Measurements from ENCODE around the gene GTF2F1.
"Not testable (repeated sequence)": the region's sequence is repeated elsewhere in the genome, so short reads cannot be mapped to it uniquely, and the experiment has no call there.

DNA sequence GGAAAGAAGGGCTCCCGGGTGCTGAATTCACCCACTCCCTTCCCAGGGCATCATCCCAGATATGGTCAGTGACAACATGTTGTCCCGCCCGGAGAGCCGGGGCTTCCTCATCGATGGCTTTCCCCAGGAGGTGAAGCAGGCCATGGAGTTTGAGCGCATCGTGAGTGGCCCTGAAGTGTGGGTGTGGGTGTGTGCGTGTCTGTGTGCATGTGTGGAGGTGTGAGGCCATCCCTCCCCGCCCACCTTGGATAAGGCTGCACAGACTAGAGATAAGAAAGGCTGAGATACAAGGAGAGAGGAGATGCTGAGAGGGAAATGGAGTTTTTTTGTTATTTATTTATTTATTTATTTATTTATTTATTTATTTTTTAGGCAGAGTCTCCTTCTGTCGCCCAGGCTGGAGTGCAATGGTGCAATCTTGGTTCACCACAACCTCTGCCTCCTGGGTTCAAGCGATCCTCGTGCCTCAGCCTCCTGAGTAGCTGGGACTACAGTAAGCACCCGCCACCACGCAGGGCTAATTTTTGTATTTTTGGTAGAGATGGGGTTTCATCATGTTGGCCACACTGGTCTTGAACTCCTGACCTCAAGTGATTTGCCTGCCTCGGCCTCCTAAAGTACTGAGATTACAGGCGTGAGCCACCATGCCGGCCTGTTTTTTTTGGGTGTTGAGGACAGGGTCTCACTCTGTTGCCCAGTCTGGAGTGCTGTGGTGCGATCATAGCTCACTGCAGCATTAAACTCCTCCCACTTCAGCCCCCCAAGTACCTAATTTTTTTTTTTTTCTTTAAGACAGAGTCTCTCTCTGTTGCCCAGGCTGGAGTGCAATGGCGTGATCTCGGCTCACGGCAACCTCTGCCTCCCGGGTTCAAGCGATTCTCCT is 7.3 kb upstream of the GTF2F1 start:
- not testable (repeated sequence) for TF ChIP-seq POLR2A, CTCF (IDR thresholded peaks at IDR 0.05)

All from thyroid gland (tissue), 4 donors.